NB4 (cell line): Measurements from ENCODE around the gene GOLGB1.
"Not testable (repeated sequence)": the region's sequence is repeated elsewhere in the genome, so short reads cannot be mapped to it uniquely, and the experiment has no call there.

Experiments
- CTCF ChIP-seq: IDR thresholded peaks from one replicate; pipeline ENCODE4 v1.5.1; 2012; ENCODE audit warnings: low read depth, low read length
- POLR2A ChIP-seq: IDR thresholded peaks from 2 replicates; pipeline ENCODE4 v1.6.1; 2011; ENCODE audit warnings: mild to moderate bottlenecking; ENCODE audit not compliant: insufficient read length; ENCODE audit errors: extremely low read depth

- TF ChIP-seq CTCF, POLR2A: not testable (repeated sequence)
Measured at GRCh38 chr3:121775095-121775494, 25.6 kb upstream of the GOLGB1 start.
